Measurements from ENCODE around the gene UPK1A. TPM values are rescaled to one million over a fixed set of nuclear protein-coding genes. Genes with fewer than 3 reads are reported as not detected.

Gene UPK1A
- total RNA-seq, 4 donors from 2014 or later: 0.34 TPM; not detected in 3

- TF ChIP-seq CTCF (IDR thresholded peaks at IDR 0.05; ENCODE audit: low read depth): no peak
Measured at GRCh38 chr19:35715981-35716800, 49.9 kb downstream of the UPK1A start.

GRCh38 chr19:35716801-35717664, 50.7 kb downstream of the UPK1A start:
- no peak for TF ChIP-seq CTCF (IDR thresholded peaks at IDR 0.05; ENCODE audit: low read depth)

- TF ChIP-seq CTCF (IDR thresholded peaks at IDR 0.05; ENCODE audit: low read depth): no peak
Measured at GRCh38 chr19:35717665-35718344, 51.5 kb downstream of the UPK1A start, which contains the start of gene KMT2B. KMT2B (plus strand) TSS chr19:35718003; CDS start chr19:35718019, 16 bp downstream.

- no peak for TF ChIP-seq CTCF (IDR thresholded peaks at IDR 0.05; ENCODE audit: low read depth)
Measured at GRCh38 chr19:35718345-35719041, 52.2 kb downstream of the UPK1A start.

- no peak for TF ChIP-seq CTCF (IDR thresholded peaks at IDR 0.05; ENCODE audit: low read depth)
Measured at GRCh38 chr19:35719402-35720162, 53.3 kb downstream of the UPK1A start.

GRCh38 chr19:35720163-35720524, 53.8 kb downstream of the UPK1A start:
- TF ChIP-seq CTCF (IDR thresholded peaks at IDR 0.05; ENCODE audit: low read depth): no peak
